CD4-positive, alpha-beta T cell treated with Interleukin-17A for 4 hours (primary cell): ENCODE results near the gene PES1.
"Not testable (repeated sequence)": the region's sequence is repeated elsewhere in the genome, so short reads cannot be mapped to it uniquely, and the experiment has no call there.

ENCODE experiments used
- DNase-seq: peaks from one replicate; pipeline ENCODE4 v3.0.0-alpha.2; 2020; ENCODE audit warnings: mixed read lengths

The PES1 gene

GRCh38 chr22:30551813-30552212, 39.9 kb downstream of the PES1 start:
- DNase-seq, result not testable (repeated sequence)

GRCh38 chr22:30547188-30547587, 44.5 kb downstream of the PES1 start:
- no peak for DNase-seq

GRCh38 chr22:30546616-30547015, 45.1 kb downstream of the PES1 start, which contains the start of gene SEC14L6:
SEC14L6 (minus strand) TSS chr22:30546741; CDS start chr22:30546682, 59 bp downstream.
- DNase-seq, result no peak

- DNase-seq, result no peak
These were observed 48.9 kb downstream of the PES1 start for GRCh38 chr22:30542811-30543188.

GRCh38 chr22:30541961-30542810, 49.5 kb downstream of the PES1 start:
- no peak for DNase-seq

GRCh38 chr22:30541511-30541910, 50.2 kb downstream of the PES1 start:
- not testable (repeated sequence) for DNase-seq

GRCh38 chr22:30539368-30539767, 52.3 kb downstream of the PES1 start:
- DNase-seq, result no peak

- no peak for DNase-seq
These were observed 53.4 kb downstream of the PES1 start for GRCh38 chr22:30538280-30538679.

GRCh38 chr22:30537083-30537731, 54.5 kb downstream of the PES1 start:
- DNase-seq, result no peak

GRCh38 chr22:30535182-30535581, 56.5 kb downstream of the PES1 start:
- DNase-seq, result no peak

- no peak for DNase-seq
These were observed 59.8 kb downstream of the PES1 start for GRCh38 chr22:30531651-30532608.

- DNase-seq, result no peak
These were observed 65.1 kb downstream of the PES1 start for GRCh38 chr22:30526656-30527055.
